Neural crest cell (in vitro differentiated cells): ENCODE measurements around the gene B4GALT6. TPM values are rescaled to one million over a fixed set of nuclear protein-coding genes. Genes with fewer than 3 reads are reported as not detected.

ENCODE experiments used
- DNase-seq: peaks from one replicate; pipeline ENCODE4 v3.0.0; 2021; ENCODE audit warnings: low read depth, mixed read lengths, low spot score
- H3K27ac Mint-ChIP-seq: one replicate; pipeline ENCODE4 v1.8.0; 2021; ENCODE audit warnings: mild to moderate bottlenecking, mixed read lengths; ENCODE audit not compliant: unreplicated experiment
- H3K27me3 Mint-ChIP-seq: 2 replicates; pipeline ENCODE4 v1.8.0; 2021; ENCODE audit warnings: low read depth, mild to moderate bottlenecking, mixed read lengths
- H3K36me3 Mint-ChIP-seq: 2 replicates; pipeline ENCODE4 v1.8.0; 2021; ENCODE audit warnings: low read depth, mild to moderate bottlenecking, mixed read lengths
- H3K4me1 Mint-ChIP-seq: 2 replicates; pipeline ENCODE4 v1.8.0; 2021; ENCODE audit warnings: mixed read lengths
- H3K4me3 Mint-ChIP-seq: one replicate; pipeline ENCODE4 v1.8.0; 2021; ENCODE audit warnings: mild to moderate bottlenecking, mixed read lengths
- H3K9me3 Mint-ChIP-seq: 2 replicates; pipeline ENCODE4 v1.8.0; 2021; ENCODE audit warnings: mixed read lengths
- CTCF ChIP-seq: fragments of 200-600 bp; sonication (generic); conservative IDR thresholded peaks from 2 replicates; pipeline ENCODE4 v1.5.0; 2021; ENCODE audit warnings: antibody characterized with exemption, mild to moderate bottlenecking
- total RNA-seq: library from RNA; stranded (reverse); gene quantifications from 2 replicates; pipeline ENCODE4 v1.2.1, GENCODE V29; 2021

B4GALT6 gene
- total RNA-seq, 1 donor from 2014 or later: 43.4 TPM

GRCh38 chr18:31586616-31587015, 97.8 kb downstream of the B4GALT6 start:
- no peak for DNase-seq
- Mint-ChIP-seq H3K36me3 (peaks cover 3% of the 10 kb centered on the region), H3K4me1 (peaks cover 20% of the 10 kb centered on the region), H3K4me3 (no peak overlapping the region), H3K9me3 (peaks cover 9% of the 10 kb centered on the region), H3K27ac (no peak overlapping the region), H3K27me3 (no peaks in the 10 kb centered on the region)
- no peak for TF ChIP-seq CTCF

- peaks cover 20% of the 10 kb centered on the region for H3K4me1 Mint-ChIP-seq
- H3K27ac Mint-ChIP-seq: no peak overlapping the region
- DNase-seq: no peak
- H3K36me3 Mint-ChIP-seq: peaks cover 3% of the 10 kb centered on the region
- no peak for TF ChIP-seq CTCF
- H3K9me3 Mint-ChIP-seq: peaks cover 9% of the 10 kb centered on the region
- no peaks in the 10 kb centered on the region for H3K27me3 Mint-ChIP-seq
- no peak overlapping the region for H3K4me3 Mint-ChIP-seq
Observed at GRCh38 chr18:31585991-31586390, 98.4 kb downstream of the B4GALT6 start.

GRCh38 chr18:31583185-31583854, 101.1 kb downstream of the B4GALT6 start:
- DNase-seq: no peak
- Mint-ChIP-seq H3K27ac (no peak overlapping the region), H3K27me3 (no peaks in the 10 kb centered on the region), H3K9me3 (peaks cover under 1% of the 10 kb centered on the region), H3K4me3 (no peak overlapping the region), H3K36me3 (no peaks in the 10 kb centered on the region), H3K4me1 (peaks cover 12% of the 10 kb centered on the region)
- TF ChIP-seq CTCF: no peak

GRCh38 chr18:31581498-31582197, 102.7 kb downstream of the B4GALT6 start:
- Mint-ChIP-seq H3K4me1 (no peaks in the 10 kb centered on the region), H3K27ac (no peak overlapping the region), H3K36me3 (no peaks in the 10 kb centered on the region), H3K4me3 (no peak overlapping the region), H3K9me3 (no peaks in the 10 kb centered on the region), H3K27me3 (no peaks in the 10 kb centered on the region)
- no peak for DNase-seq
- TF ChIP-seq CTCF: no peak

GRCh38 chr18:31579375-31579774, 105.0 kb downstream of the B4GALT6 start:
- Mint-ChIP-seq H3K27me3 (no peaks in the 10 kb centered on the region), H3K4me3 (no peak overlapping the region), H3K36me3 (no peaks in the 10 kb centered on the region), H3K9me3 (no peaks in the 10 kb centered on the region), H3K4me1 (peaks cover 3% of the 10 kb centered on the region), H3K27ac (no peak overlapping the region)
- no peak for DNase-seq
- TF ChIP-seq CTCF: no peak
